HG03378 (cell line): Measurements from ENCODE around the gene KCNQ2.
"Not testable (repeated sequence)": the region's sequence is repeated elsewhere in the genome, so short reads cannot be mapped to it uniquely, and the experiment has no call there.

ENCODE experiments used
- ATAC-seq: cut with Tn5 transposase; IDR thresholded peaks from one replicate; pipeline ENCODE4 v1.9.1; 2021; ENCODE audit warnings: mild to moderate bottlenecking, moderate library complexity; ENCODE audit not compliant: unreplicated experiment

The KCNQ2 gene

GRCh38 chr20:63471981-63472831 lies at the start of gene KCNQ2:
Gene KCNQ2 (minus strand): TSS chr20:63472655. CDS start chr20:63472463, 192 bp downstream.
- ATAC-seq = no peak

DNA sequence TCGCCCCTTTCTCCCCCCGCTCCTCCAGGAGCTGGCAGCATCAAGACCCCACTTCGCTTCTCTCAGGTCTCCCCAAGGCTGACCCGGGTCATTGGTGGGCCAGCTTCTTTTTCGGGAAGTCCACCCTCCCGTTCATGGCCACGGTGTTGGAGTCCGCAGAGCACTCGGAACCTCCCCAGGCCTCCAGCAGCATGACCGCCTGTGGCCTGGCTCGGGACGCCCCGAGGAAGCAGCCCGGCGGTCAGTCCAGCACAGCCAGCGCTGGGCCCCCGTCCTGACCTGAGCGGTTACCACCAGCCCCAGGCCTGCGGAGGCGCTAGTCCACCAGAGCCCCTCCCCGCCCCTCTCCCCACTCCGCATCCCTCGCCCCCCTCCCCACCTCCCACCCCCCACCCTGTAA lies 49.1 kb upstream of the KCNQ2 start:
- ATAC-seq = no peak

DNA sequence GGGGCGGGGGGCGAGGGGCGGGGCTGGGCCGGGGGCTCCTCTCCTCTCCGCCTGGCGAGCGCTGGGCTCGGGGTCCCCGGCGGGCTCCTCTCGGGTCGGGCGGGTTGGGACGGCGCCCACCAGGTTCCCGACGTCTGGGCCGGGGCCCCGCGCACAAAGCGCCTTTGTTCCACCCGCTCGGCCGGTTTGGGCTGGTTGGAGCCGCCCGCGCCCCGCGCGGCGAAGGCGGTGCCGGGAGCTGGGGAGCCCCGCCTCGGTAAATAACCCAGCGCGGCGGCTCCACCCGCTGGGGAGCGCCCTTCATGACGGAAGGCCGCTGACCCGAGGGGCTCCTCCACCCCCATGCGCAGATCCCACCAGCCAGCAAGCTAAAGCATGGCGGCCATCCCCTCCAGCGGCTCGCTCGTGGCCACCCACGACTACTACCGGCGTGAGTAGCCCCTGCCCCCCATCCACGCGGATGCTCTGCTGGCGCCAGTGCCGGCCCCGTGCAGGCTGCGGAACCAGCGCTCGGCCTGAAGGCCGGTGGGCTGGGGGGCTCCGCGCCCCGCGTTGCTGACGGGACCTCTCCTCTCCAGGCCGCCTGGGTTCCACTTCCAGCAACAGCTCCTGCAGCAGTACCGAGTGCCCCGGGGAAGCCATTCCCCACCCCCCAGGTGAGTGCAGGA lies 48.6 kb upstream of the KCNQ2 start:
- ATAC-seq = no peak

GRCh38 chr20:63520504-63520933 lies 48.1 kb upstream of the KCNQ2 start, which contains the start of gene PPDPF:
Gene PPDPF (plus strand): TSS chr20:63520765. CDS start chr20:63521309, 544 bp downstream.
- no peak for ATAC-seq

GRCh38 chr20:63519668-63520503 lies 47.4 kb upstream of the KCNQ2 start:
- no peak for ATAC-seq

DNA sequence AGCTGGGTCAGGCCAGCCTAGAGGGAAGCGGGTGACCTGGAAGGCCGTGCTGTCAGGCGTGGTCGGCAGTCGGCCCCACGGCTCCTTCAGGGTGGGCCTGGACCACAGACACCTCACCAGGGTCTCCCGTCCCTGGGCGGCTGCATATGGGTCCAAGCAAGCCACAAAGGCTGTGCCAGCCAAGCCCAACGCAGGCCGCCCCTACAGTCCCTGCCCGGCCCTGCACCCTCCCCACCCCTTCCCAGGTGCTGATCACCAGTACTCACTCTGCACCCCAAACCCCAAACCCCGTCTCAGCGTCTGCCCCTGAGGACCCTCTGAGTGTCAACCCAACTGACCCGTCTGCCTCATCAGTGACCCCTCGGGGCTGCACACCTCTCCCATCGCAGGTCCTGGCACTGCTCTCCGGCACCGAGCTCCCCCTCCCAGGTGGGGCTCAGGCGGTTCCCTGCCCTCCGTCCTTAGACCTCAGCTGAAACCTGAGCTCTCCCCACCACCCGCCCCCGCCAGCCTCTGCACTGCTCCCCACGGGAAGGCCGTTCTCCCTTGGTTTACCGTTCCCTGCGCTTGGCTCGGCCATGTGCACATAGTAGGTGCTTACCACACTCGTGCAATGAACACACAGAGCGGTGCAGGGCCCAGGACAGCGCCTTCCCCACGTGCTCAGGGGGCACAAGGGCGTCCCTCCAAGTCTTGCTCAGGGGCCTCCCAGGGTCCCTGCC lies 46.7 kb upstream of the KCNQ2 start:
- no peak for ATAC-seq

GRCh38 chr20:63518351-63518861 lies 46.0 kb upstream of the KCNQ2 start:
- no peak for ATAC-seq

GRCh38 chr20:63517376-63518309 lies 45.2 kb upstream of the KCNQ2 start:
- ATAC-seq = no peak

DNA sequence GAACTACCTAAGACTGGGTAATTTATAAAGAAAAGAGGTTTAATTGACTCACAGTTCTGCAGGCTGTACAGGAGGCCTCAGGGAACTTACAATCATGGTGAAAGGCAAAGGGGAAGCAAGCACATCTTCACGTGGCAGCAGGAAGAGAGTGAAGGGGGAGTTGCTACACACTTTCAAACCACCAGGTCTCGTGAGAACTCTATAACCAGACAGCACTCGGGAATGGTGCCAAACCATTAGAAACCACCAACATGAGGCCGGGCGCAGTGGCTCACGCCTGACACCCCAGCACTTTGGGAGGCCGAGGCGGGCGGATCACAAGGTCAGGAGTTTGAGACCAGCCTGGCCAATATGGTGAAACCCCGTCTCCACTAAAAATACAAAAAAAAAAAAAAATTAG lies 42.1 kb upstream of the KCNQ2 start:
- not testable (repeated sequence) for ATAC-seq

GRCh38 chr20:63513207-63513606 lies 40.8 kb upstream of the KCNQ2 start:
- ATAC-seq = no peak

GRCh38 chr20:63509088-63509564 lies 36.7 kb upstream of the KCNQ2 start:
- ATAC-seq = no peak

DNA sequence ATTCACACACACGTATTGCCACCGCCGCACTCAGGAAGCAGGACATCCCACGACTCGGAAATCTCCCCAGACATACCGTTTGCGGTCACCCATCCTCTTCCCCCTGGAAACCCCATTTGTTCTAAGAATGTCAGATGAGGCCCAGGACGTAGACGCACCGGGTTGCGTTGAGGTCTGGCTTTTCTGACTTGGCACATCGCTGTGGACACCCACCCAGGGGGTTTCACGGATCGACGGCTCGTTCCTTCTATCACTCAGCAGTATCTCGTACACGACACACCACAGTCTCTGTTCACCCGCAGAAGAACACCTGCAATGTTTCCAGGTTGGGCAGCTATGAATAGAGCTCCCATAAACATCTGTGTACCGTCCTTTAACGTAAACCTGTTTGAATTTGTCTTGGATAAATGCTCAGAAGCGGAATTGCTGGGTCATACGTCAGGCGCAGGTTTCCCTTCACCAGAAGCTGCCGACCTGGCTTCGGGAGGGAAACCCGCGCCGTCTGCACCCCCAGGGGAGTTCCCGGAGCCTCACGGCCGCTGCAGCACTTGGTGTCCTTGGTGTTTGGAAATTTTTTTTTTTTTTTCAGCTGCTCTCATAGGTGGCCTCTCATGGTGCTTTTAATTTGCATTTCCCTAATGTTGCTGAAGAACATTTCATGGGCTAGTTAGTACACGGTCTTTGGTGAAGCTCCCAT lies 35.8 kb upstream of the KCNQ2 start:
- no peak for ATAC-seq

GRCh38 chr20:63507083-63507743 lies 34.8 kb upstream of the KCNQ2 start:
- ATAC-seq = no peak

GRCh38 chr20:63505723-63506122 lies 33.3 kb upstream of the KCNQ2 start:
- no peak for ATAC-seq

- no peak for ATAC-seq
These were observed 32.8 kb upstream of the KCNQ2 start for GRCh38 chr20:63505281-63505680.

GRCh38 chr20:63504642-63505041 lies 32.2 kb upstream of the KCNQ2 start:
- no peak for ATAC-seq

DNA sequence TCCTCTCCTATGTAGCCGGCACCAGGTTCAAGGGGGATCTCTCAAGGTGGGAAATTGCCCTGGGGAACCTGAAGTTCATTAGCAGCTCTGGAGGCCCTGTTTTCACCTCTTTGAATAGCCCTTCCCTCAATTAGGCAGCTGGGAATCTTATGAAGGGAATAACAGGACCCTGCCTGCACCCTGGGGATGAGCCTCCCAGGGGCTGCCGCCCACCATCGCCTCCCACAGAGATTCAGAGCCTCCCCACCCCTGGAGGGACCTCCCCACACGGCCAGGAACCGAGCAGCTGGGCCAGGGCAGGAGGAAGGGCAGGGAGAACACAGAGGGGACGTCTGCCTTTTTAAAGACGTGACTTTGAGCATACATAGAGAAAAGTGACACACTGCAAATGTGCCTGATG lies 31.1 kb upstream of the KCNQ2 start:
- ATAC-seq = no peak

GRCh38 chr20:63502671-63503172 lies 30.3 kb upstream of the KCNQ2 start:
- no peak for ATAC-seq
